Mesothelial cell of epicardium (in vitro differentiated cells): ENCODE results near the gene KLF8. TPM values are rescaled to one million over a fixed set of nuclear protein-coding genes. Genes with fewer than 3 reads are reported as not detected.
"Not testable (repeated sequence)": the region's sequence is repeated elsewhere in the genome, so short reads cannot be mapped to it uniquely, and the experiment has no call there.

ENCODE experiments used
- DNase-seq, 2 experiments: peaks; one replicate each; pipeline ENCODE4 v3.0.0; 2021; ENCODE audit warnings: low spot score in 2 of 2; ENCODE audit not compliant: unreplicated experiment in 2 of 2
- H3K27ac Mint-ChIP-seq: 2 replicates; pipeline ENCODE4 v1.8.0; 2021; ENCODE audit warnings: mixed read lengths
- H3K27me3 Mint-ChIP-seq: 2 replicates; pipeline ENCODE4 v1.8.0; 2021; ENCODE audit warnings: low read depth, mixed read lengths
- H3K36me3 Mint-ChIP-seq: 2 replicates; pipeline ENCODE4 v1.8.0; 2021; ENCODE audit warnings: mixed read lengths
- H3K4me1 Mint-ChIP-seq: 2 replicates; pipeline ENCODE4 v1.8.0; 2021; ENCODE audit warnings: mixed read lengths
- H3K4me3 Mint-ChIP-seq: 2 replicates; pipeline ENCODE4 v1.8.0; 2021; ENCODE audit warnings: mild to moderate bottlenecking, moderate library complexity, mixed read lengths
- H3K9me3 Mint-ChIP-seq: 2 replicates; pipeline ENCODE4 v1.8.0; 2021; ENCODE audit warnings: mixed read lengths
- total RNA-seq: library from RNA; stranded (reverse); gene quantifications from 3 replicates; pipeline ENCODE4 v1.2.1, GENCODE V29; 2021
- TF ChIP-seq, protein P1 (sequence below): fragments of 200-600 bp; sonication (generic); IDR thresholded peaks from one replicate; pipeline ENCODE4 v1.5.0; 2021; ENCODE audit warnings: antibody characterized with exemption; ENCODE audit not compliant: unreplicated experiment

The KLF8 gene
- total RNA-seq: 9.6 to 9.8 TPM (median 9.7 TPM) in 3 replicates

DNA sequence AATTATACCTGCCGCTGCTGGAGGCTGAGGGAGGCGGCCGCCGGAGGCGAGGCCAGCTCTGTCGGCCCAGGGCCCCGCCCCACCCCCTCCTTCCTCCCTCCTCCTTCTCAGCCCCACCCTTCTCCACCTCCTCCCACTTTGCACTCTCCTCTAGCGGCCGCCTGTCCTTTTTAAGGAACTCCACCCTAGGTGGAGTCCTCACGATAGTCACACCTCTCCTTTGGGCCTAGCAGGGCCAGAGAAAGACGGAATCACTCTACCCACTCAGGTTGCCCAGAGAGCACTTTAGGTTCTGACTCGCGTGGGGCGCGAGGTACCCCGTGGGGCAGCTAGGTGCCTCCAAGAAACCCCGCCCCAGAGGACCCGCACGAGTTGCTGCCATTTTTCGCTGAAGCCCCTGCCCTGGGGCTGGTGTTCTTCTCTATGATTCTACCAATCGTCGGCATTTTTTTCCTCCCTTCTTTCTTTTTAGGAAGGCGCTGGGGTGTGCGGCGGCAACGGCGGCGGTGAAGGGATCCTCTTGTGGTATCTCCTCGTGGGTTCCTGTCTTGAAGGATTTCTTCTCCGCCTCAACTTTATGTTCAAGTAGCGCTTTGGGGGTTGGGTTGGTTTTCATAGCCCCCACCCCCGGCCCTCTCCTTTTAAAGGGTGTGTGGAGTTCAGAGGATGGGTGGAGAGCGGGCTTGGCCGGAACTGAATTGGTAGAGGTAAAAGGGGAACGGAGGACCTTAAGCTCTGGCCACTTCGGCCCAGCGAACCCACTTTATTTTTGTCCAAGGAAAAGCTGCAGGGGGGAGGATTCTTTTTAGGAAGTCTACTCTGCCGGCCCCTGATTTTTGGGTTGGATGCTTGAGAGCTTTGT is at the start of gene KLF8:
Gene KLF8 (plus strand): TSS at position 136 of the 862 bp plus-strand sequence. CDS start 979 bp downstream, outside the sequence.
- peak within 1 kb of the TSS; percentile 56 for H3K27ac Mint-ChIP-seq
- TF ChIP-seq, protein P1, sequence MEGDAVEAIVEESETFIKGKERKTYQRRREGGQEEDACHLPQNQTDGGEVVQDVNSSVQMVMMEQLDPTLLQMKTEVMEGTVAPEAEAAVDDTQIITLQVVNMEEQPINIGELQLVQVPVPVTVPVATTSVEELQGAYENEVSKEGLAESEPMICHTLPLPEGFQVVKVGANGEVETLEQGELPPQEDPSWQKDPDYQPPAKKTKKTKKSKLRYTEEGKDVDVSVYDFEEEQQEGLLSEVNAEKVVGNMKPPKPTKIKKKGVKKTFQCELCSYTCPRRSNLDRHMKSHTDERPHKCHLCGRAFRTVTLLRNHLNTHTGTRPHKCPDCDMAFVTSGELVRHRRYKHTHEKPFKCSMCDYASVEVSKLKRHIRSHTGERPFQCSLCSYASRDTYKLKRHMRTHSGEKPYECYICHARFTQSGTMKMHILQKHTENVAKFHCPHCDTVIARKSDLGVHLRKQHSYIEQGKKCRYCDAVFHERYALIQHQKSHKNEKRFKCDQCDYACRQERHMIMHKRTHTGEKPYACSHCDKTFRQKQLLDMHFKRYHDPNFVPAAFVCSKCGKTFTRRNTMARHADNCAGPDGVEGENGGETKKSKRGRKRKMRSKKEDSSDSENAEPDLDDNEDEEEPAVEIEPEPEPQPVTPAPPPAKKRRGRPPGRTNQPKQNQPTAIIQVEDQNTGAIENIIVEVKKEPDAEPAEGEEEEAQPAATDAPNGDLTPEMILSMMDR: no peak
- DNase-seq: no peak
- peak within 1 kb of the TSS; percentile 74 for H3K4me3 Mint-ChIP-seq
- peaks cover 32% of the 10 kb centered on the region for H3K27me3 Mint-ChIP-seq
- H3K9me3 Mint-ChIP-seq: peaks cover 8% of the 10 kb centered on the region
- no peaks in the 10 kb centered on the region for H3K36me3 Mint-ChIP-seq
- H3K4me1 Mint-ChIP-seq: peaks cover 22% of the 10 kb centered on the region

DNA sequence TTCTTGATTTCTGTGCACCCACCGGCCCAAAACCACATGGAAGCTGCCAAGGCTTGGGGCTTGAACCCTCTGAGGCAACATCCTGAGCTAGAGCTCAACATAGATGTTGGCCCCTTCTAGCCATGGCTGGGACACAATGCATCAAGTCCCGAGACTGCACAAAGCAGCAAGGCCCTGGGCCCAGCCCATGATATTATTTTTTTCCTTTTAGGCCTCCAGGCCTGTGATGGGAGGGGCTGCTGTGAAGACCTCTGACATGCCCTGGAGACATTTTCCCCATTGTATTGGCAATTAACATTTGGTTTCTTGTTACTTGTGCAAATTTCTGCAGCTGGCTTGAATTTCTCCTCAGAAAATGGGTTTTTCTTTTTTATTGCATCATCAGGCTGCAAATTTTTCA is 25.2 kb upstream of the KLF8 start:
- DNase-seq, H3K27me3 Mint-ChIP-seq, H3K4me1 Mint-ChIP-seq, H3K4me3 Mint-ChIP-seq, H3K27ac Mint-ChIP-seq: not testable (repeated sequence)
- peaks cover 86% of the 10 kb centered on the region for H3K9me3 Mint-ChIP-seq
- H3K36me3 Mint-ChIP-seq: peaks cover 25% of the 10 kb centered on the region

DNA sequence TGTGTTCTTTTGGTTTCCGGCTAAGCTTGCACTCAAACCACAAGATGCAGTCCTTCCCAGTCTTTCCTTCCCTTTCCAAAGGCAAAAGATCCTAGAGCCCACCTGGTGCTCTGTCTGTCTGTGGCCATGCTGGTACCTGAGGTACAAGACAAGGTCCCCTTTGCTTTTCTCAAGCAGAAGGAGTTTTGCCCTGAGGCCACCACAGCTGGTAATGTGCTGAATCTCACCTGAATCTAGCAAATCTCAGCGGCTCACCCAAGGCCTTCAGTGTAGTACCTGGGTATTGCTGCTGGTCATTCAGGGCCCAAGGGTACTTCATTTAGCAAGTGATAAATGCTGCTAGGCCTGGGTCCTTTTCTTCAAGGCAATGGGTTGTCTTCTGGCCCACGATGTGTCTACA is 20.5 kb upstream of the KLF8 start:
- TF ChIP-seq, protein P1: no peak
- Mint-ChIP-seq H3K36me3 (peaks cover 17% of the 10 kb centered on the region), H3K4me1 (peaks cover 2% of the 10 kb centered on the region), H3K27ac (no peak overlapping the region), H3K9me3 (peaks cover 65% of the 10 kb centered on the region), H3K4me3 (no peak overlapping the region), H3K27me3 (no peaks in the 10 kb centered on the region)
- DNase-seq: no peak

DNA sequence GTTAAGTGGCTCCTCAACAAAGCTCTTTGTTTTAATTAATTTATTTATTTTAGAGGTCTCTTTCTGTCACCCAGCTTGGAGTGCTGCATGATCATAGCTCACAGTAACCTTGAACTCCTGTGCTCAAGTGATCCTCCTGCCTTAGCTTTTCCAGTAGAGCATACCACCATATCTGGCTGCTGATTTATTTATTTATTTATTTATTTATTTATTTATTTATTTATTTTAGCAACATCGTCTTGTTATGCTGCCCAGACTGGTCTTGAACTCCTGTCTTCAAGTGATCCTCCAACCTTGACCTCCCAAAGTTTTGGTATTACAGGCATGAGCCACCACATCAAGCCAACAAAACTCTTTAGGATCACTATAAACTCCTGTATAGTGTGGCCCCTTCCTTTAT is 15.8 kb upstream of the KLF8 start:
- Mint-ChIP-seq H3K27ac (no peak overlapping the region), H3K9me3 (peaks cover 26% of the 10 kb centered on the region), H3K4me3 (no peak overlapping the region), H3K36me3 (peaks cover 3% of the 10 kb centered on the region), H3K4me1 (peaks cover 5% of the 10 kb centered on the region), H3K27me3 (no peaks in the 10 kb centered on the region)
- TF ChIP-seq, protein P1: no peak
- no peak for DNase-seq

DNA sequence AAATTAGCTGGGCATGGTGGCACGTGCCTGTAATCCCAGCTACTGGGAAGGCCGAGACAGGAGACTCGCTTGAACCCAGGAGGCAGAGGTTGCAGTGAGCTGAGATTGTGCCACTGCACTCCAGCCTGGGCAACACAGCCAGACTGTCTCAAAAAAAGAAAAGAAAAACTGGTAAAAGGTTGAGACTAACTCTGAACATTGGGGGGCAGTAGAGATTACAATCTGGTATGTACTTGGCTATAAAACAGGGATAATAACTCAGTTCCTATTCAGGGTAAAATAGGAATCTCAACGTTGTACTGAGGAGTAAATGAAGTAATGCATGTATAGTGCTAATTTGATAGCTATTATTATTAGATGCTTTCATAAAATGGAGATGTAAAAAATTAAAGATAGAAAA is 12.5 kb upstream of the KLF8 start:
- Mint-ChIP-seq H3K4me1 (peaks cover 5% of the 10 kb centered on the region), H3K36me3 (no peaks in the 10 kb centered on the region), H3K27me3 (peaks cover 2% of the 10 kb centered on the region), H3K4me3 (no peak overlapping the region), H3K9me3 (peaks cover 20% of the 10 kb centered on the region), H3K27ac (no peak overlapping the region)
- DNase-seq: no peak
- TF ChIP-seq, protein P1: no peak

DNA sequence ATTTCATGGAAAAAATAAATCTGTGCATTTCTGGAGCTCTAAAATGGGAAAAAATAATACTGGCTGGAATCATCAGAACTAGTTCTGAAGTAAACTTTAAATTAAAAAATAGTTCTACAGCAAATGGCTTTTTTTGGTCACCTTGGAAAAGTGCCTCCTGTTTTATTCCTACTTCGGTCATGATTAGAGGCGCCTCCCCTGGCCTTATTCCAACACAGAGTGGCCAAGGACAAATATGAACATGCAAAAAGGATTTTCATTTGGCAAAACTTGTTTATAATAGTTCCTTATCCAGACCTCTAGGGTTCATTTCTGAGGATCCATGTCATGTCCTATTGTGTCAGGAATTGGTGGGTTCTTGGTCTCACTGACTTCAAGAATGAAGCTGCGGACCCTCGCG is 11.1 kb upstream of the KLF8 start:
- TF ChIP-seq, protein P1: no peak
- Mint-ChIP-seq H3K36me3 (no peaks in the 10 kb centered on the region), H3K4me1 (peaks cover 5% of the 10 kb centered on the region), H3K9me3 (peaks cover 17% of the 10 kb centered on the region), H3K4me3 (no peak overlapping the region), H3K27ac (no peak overlapping the region), H3K27me3 (peaks cover 2% of the 10 kb centered on the region)
- no peak for DNase-seq
